Activated CD4-positive, CD25-positive, alpha-beta regulatory T cell treated with anti-CD3 and anti-CD28 coated beads, Interleukin-2, amount 50 U/mL, for 24 hours (primary cell): ENCODE measurements around the gene TACC2.
"Not testable (repeated sequence)": the region's sequence is repeated elsewhere in the genome, so short reads cannot be mapped to it uniquely, and the experiment has no call there.

ENCODE experiments used
- ATAC-seq, 2 donors: fragments of 150-1000 bp; cut with Tn5 transposase; one replicate each; pipeline ENCODE4 v1.10.0; 2021; ENCODE audit warnings: mild to moderate bottlenecking in 1 of 2, moderate library complexity in 1 of 2

TACC2 gene

DNA sequence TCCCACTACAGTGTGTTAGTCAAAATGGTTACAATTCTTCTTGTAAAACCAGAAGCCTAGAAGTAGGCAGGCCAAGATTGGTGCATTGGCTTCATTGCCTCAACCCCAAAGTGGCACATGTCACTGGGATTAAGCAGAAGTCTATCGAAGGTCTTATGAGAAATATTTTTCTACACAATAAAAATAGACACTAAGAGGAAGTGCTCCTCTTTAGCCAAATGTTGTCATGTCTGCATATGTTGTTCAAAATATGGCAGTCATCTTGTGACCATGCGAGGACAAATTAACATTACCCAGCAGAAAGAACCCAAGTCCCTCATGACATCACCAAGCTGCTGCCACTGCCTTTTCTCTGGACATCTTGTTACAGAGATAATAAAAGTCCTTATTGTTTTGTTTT, 7.6 kb upstream of the TACC2 start:
- no peak for ATAC-seq

DNA sequence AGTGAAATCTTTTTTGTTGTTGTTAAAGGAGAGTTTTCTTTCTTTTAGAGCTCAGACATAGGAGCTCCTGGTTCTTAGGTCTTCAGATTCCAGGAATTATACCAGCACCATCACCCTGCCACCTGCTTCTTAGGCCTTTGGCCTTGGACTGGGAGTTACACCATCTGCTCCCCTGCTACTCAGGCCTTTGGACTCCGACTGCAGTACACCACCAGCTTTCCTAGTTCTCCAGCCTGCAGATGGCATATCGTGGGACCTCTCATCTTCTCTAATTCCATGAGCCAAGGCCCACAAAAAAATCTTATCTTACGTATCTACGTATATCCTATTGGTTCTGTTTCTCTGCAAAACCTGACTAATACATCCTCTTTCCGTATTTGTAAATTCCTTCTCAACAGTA, 5.1 kb upstream of the TACC2 start:
- no peak for ATAC-seq

DNA sequence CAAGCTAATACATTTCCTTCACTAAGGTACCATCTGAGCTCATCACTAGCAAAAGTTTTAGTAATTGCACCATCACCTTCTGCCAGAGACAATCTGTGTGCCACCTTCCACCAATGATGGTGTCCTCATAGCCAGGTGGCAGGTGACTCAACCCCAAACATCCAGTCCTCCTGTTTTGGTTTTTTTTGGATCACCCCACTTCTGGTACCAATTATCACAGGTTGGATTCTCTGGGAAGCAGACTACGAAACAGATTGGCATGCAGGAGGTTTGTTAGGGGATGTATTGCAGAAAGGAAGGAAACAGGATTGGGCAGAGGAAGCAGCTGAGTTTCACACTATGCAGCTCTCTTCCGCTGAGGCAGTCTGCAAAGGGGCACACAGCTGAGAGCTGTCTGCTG, 4.5 kb upstream of the TACC2 start:
- ATAC-seq, result no peak

GRCh38 chr10:121990015-121990677, 1.2 kb downstream of the TACC2 start:
- ATAC-seq, result no peak

DNA sequence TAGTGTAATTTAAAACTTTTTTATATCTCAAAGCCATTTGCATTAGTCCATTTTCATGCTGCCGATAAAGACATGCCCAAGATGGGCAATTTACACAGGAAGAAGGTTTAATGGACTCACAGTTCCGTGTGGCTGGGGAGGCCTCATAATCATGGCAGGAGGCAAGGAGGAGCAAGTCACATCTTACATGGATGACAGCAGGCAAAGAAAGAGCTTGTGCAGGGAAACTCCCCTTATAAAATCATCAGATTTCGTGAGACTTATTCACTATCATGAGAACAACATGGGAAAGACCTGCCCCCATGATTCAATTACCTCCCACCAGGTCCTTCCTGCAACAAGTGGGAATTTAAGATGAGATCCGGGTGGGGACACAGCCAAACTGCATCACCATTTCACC, 2.8 kb downstream of the TACC2 start:
- not testable (repeated sequence) for ATAC-seq

DNA sequence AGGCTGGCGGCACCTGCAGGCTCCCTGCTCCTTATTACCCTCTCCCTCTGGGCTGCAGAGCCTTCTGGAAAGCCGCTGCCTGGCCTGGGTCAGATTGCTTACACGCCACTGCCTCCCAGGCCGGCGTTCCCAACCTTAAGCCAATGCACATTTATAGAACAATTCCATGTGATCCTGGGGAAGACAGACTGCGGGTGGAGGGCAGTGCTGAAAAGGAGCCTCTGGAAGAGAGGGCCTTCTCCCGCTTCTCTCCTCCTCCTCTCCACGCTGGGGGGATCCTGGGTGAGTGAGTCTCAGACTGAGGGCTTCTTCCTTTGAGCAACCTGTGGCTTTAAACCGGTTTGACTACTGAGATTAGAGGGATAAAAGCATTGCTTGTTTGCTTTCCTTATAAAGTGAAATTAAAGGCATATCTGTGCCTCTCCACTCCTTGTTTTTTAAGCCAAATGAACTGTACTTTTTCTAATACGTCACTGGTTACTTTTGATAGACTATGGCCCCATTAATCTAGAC, 5.5 kb downstream of the TACC2 start:
- ATAC-seq, result no peak

DNA sequence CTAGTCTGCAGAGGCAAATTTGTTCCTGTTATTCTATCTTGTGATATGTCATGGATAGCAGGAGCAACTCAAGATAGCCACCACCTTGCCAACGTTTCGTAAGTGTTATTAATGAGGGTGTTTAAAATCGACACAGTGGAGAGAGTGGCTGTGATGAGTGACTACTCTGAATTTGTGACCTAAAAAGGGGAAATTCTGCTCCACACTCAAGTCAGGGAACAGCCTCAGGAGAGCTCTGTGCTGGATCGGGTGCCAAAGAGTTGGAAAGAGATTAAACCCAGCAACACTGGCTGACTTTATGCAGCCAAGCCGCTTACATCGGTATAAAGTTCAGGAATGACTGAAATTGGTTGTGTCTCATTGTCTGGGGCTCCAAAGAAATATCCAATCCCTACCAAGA, 9.5 kb downstream of the TACC2 start:
- no peak for ATAC-seq

DNA sequence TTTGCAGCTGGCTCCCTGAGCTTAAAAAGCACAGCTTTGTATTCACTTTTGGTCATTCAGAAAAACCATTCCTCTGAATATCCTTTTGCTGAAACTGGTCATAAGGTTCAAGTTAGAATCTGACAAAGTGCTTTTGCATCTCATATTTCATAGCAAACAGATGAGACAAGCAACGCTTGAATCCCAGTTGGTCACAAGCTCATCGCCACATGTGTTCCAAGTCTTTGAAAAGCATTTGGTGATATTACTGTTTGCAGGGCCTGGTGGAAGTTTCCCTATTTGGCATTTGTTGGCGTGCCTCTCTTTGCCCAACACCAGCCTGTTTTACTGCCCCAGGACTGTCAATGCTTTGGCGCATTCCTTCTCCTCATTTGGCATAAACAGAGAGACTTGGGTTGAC, 10.3 kb downstream of the TACC2 start:
- ATAC-seq, result no peak

- ATAC-seq, result no peak
These were observed 12.7 kb downstream of the TACC2 start for GRCh38 chr10:122001698-122002097.

- no peak for ATAC-seq
These were observed 18.5 kb downstream of the TACC2 start for GRCh38 chr10:122007415-122007814.

GRCh38 chr10:122010405-122011050, 21.6 kb downstream of the TACC2 start:
- ATAC-seq, result no peak

- ATAC-seq, result no peak
These were observed 23.8 kb downstream of the TACC2 start for GRCh38 chr10:122012731-122013130.

DNA sequence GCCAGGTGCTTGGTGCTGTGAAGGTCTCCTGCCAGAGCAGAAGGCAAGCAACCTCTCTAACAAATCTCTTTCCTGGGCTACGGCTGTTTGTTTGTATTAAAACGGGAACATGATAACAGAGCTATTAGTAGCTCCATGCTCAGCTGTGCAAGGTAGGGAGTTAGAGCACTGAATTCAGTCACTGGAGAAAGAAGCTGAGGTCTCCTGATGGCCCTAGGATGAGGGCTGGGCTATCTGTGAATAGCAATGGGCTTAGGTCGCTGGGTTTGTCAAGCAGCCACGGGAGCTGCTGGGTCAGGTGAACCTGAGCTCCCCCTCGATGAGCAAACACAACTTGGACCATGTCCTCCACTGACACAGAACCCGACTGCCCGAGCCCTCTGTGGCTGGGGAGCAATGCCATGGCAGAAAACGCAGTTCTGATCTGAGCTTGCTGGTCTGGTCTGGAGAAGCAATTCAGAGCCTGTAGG, 24.4 kb downstream of the TACC2 start:
- ATAC-seq, result no peak

GRCh38 chr10:122014652-122015248, 25.8 kb downstream of the TACC2 start:
- ATAC-seq, result no peak

DNA sequence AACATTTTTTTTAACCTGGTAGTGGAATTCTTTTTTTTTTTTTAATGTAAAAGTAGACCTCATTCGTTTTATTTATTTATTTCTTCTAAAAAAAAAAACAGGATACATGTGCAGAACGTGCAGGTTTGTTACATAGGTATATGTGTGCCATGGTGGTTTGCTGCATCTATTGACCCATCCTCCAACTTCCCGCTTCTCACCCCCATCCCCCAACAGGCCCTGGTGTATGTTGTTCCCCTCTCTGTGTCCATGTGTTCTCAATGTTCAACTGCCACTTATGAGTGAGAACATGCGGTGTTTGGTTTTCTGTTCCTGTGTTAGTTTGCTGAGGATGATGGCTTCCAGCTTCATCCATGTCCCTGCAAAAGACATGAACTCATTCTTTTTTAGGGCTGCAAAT, 29.0 kb downstream of the TACC2 start:
- ATAC-seq, result not testable (repeated sequence)

- ATAC-seq, result no peak
These were observed 29.5 kb downstream of the TACC2 start for GRCh38 chr10:122018491-122018890.

DNA sequence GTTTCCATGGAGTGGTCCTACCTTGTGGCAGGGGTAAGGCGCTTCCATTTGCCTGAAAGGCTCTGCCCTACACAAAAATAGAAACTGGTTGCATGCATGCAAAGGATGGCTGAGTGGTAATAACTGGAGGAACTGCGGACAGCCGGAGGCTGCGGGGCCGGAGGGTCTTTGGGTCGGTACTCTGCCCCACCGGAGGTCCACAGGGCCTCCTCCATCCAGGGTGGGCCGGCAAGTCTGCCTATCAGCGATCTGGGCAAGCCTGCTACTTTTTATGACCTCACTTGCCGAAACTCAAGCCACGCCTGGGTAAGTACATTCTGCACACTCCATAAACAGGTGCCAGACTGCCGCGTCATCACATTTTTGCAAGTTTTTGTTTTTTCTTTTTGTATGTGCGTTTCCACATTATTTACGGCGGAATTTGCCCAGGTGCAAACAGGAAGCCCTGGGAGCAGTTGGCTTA, 30.0 kb downstream of the TACC2 start:
- no peak for ATAC-seq

DNA sequence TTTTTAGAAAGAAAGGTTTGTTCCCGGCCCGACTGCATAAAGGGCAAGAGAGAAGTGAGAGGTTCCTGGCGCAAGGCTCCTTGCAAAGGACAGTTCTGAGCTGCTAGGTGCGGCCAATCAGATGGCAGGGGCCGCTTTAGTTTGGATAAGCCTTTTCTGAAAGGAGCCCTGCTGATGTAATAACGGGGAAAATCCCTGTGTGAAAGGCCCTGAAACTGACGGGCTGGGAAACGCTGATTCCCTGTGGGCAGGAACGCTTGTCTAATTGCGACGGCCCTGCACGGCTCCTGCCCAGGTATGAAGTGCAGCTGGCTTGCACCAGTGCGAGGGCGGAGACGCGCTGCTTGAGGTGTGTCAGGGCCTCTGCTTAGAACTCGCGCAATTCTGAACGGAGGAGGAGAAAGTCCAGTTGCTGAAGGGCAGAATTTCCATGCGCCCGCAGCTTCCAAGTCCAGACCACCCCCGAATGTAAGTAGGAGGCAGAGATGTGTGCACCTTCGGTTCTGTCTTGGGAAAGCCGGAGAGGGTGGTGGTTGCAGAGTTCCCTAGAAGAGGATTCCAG, 30.5 kb downstream of the TACC2 start:
- no peak for ATAC-seq

DNA sequence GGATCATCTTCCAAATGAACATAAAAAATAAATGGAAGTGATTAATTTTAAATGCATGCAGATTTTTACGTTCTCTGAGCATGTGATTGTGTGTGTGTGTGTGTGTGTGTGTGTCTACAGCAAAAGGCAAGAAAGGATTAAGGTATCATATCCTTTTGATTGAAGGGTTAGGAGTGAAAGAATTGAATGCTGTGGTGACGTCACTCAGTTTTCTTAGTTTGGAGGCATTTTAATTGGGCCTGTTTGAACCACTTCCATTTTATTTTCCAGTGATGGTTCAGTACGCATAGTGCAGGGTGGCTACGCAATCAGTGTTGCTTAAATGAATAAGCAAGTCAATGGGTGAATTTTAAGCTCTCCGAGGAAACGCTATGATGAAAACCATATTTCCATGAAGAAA, 31.3 kb downstream of the TACC2 start:
- no peak for ATAC-seq

- ATAC-seq, result no peak
These were observed 32.4 kb downstream of the TACC2 start for GRCh38 chr10:122021379-122021778.

DNA sequence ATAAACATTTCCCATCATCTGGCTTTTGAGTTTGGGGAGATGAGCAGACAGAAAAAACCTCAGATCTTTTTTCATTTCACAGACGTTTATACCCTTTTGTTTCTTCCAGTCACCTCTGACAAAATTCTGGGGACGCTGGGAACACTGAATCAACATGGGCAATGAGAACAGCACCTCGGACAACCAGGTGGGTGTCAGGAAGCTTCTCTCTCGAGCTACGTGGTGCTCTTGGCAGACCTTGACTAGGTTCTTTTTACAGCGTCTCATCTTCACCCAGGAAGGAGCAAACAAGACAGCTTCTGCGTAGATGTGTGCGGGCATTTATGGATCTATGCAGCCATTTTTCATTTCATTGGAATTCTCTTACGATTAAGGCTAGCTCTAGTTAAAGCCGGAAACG, 32.9 kb downstream of the TACC2 start:
- no peak for ATAC-seq

GRCh38 chr10:122022276-122022675, 33.3 kb downstream of the TACC2 start:
- no peak for ATAC-seq

DNA sequence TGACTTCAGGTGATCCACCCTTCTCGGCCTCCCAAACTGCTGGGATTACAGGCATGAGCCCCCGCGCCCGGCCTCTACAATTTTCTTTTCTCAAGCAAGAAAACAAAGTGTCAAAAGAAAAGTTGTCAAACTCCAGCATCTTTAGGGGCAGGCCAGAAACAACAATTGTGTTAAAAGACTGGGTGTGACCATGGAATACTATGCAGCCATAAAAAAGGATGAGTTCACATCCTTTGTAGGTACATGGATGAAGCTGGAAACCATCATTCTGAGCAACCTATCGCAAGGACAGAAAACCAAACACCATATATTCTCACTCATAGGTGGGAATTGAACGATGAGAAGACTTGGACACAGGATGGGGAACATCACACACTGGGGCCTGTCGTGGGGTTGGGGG, 34.3 kb downstream of the TACC2 start:
- not testable (repeated sequence) for ATAC-seq
